ENCODE data around the gene OR6K6.

Gene OR6K6

DNA sequence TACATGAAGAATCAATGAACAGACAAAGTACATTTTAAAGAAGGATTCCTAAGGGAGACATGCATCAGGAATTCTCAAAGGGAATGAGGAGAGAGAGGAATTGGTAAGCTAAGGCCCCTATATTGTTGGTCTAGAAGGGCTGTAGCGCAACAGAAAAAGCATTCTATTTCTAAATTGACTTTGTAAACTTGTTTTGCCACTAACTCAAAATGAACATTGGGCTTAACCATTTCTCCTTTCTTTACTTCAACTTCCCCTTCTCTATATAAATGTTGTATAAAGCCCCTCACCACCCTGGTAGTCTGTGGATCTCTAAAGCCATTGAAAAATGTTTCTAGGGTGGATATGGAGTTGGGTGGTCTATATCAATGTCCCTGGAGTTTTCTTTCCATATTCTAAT is 46.9 kb downstream of the OR6K6 start:
- no peak for DNase-seq (ENCODE audit: low read depth in 2 of 2)

DNA sequence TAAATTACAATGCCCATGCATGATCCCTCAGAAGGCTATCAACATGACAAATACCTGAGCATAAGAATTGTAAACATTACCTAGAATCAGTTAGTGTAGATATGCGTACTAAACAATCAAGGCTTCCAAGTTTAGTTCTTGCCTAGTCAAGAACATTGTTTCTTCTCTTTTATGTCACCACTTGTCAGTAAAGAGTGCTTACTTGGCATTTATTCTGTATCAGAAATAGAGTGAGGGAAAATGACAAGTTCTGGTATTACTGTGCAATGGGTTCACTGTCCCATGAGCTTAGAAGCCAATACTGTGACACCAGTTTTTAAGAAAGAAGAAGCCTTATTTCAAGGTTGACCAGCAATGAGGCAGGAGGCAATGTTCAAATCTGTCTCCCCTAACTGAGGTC is 49.2 kb downstream of the OR6K6 start:
- DNase-seq (ENCODE audit: low read depth in 2 of 2) = no peak

All from stimulated activated CD8-positive, alpha-beta memory T cell treated with anti-CD3 and anti-CD28 coated beads, Interleukin-7, amount 100 ng/mL, for 1 hour (primary cell).